Stomach (tissue), 9 donors: ENCODE measurements around the gene PPP2R3A. TPM values are rescaled to one million over a fixed set of nuclear protein-coding genes. Genes with fewer than 3 reads are reported as not detected.

ENCODE experiments used
- DNase-seq, 2 donors: peaks; one replicate each; pipeline versions ENCODE4 v3.0.0 to v3.0.0-alpha.2; 2013 to 2019
- H3K27ac ChIP-seq, 5 donors: fragments of 200-600 bp in 4 of 5; sonication (generic) in 4 of 5; one replicate each; pipeline ENCODE4 v1.5.1; 2013 to 2019; ENCODE audit warnings: mild to moderate bottlenecking in 1 of 5, moderate library complexity in 1 of 5
- H3K27me3 ChIP-seq, 3 donors: fragments of 200-600 bp; sonication (generic); one replicate each; pipeline ENCODE4 v1.5.1; 2017 to 2019; ENCODE audit warnings: mixed run types in 1 of 3
- H3K36me3 ChIP-seq, 4 donors: fragments of 200-600 bp; sonication (generic); 1 replicate in 3 of 4; 2 replicates in 1 of 4; pipeline ENCODE4 v1.5.1; 2016 to 2019
- H3K4me1 ChIP-seq, 4 donors: fragments of 200-600 bp; sonication (generic); one replicate each; pipeline ENCODE4 v1.5.1; 2016 to 2019
- H3K4me3 ChIP-seq, 4 donors: fragments of 200-600 bp; sonication (generic) in 3 of 4; one replicate each; pipeline ENCODE4 v1.5.1; 2016 to 2019; ENCODE audit warnings: mild to moderate bottlenecking in 1 of 4
- H3K9me3 ChIP-seq, 4 donors: fragments of 200-600 bp; sonication (generic); one replicate each; pipeline ENCODE4 v1.5.1; 2016 to 2019
- EP300 ChIP-seq: sonication (generic); formaldehyde crosslinking; IDR thresholded peaks from one replicate; pipeline ENCODE4 v1.6.1; 2017; ENCODE audit warnings: antibody characterized with exemption
- POLR2A ChIP-seq, 4 donors: fragments of 450-650 bp; IDR thresholded peaks; one replicate each; pipeline ENCODE4 v1.6.1; 2016; ENCODE audit warnings: antibody characterized with exemption in 4 of 4, control low read depth in 2 of 4, mild to moderate bottlenecking in 1 of 4, moderate library complexity in 1 of 4
- POLR2AphosphoS5 ChIP-seq, 3 donors: sonication (generic); formaldehyde crosslinking; IDR thresholded peaks; one replicate each; pipeline ENCODE4 v1.6.1; 2016; ENCODE audit warnings: antibody characterized with exemption in 3 of 3
- WGBS, 5 donors: extraction: QIAGEN DNeasy Blood & Tissue Kit in 3 of 5; methylation state at CpG; one replicate each; pipeline versions ENCODE4 v1.1.5 to v1.1.7; 2013 to 2018; 5-methylcytosine and 5-hydroxymethylcytosine counted together
- intact Hi-C: fragments of 100-400 bp; cut with DNase I; formaldehyde crosslinking; loops from one replicate; pipeline ENCODE4 v1.15.1; 2023; ENCODE audit warnings: low total_unique reads
- polyA plus RNA-seq, 3 donors: library from polyadenylated mRNA; stranded (reverse); fragments of 200-250 nt; gene quantifications; one replicate each; pipeline ENCODE4 v1.2.3, GENCODE V29; 2013
- total RNA-seq, 5 donors: library from RNA; depleted of rRNA; stranded (reverse); fragments of >200 nt; gene quantifications; one replicate each; pipeline versions ENCODE4 v1.1.0 to v1.2.3, GENCODE V29; 2014 to 2016
- TF ChIP-seq, protein P1 (sequence below), 7 experiments: fragments of 450-650 bp in 4 of 7; fragments of 200-600 bp in 3 of 7; sonication (generic) in 3 of 7; IDR thresholded peaks; one replicate each; pipeline ENCODE4 v1.5.1; 2016 to 2019; ENCODE audit warnings: antibody characterized with exemption in 7 of 7, control low read depth in 2 of 7, mild to moderate bottlenecking in 1 of 7
- donor health status: healthy with polysubstance abuse.
- donor health status: Bipolar disorder and iron deficiency.
- donor health status: healthy.

Gene PPP2R3A
- total and polyA plus RNA-seq, 8 donors: 2.8 to 51.8 (median 19.2) TPM

DNA sequence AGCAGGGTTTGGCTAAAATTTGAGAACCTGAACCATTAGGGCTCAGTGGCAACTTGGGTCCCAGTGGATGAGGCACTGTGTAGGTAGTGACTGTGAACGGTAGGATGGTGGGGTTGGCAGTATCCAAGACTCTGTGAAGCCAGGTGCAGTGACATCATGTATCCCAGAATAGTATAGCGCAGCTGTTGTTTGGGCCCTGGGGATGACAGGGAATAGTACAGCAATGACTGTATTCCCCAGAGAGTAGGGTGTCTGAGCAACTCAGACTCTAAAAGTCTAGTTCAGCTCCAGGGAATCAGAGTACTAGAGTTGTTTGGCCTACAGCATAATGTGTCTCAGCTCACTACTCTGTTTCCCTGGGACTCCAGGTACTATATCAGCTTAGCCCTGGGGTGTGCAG is 20.7 kb upstream of the PPP2R3A start:
- H3K27me3 ChIP-seq: no peaks in the 10 kb centered on the region
- no peak for TF ChIP-seq POLR2A (IDR thresholded peaks at IDR 0.05)
- TF ChIP-seq, protein P1, sequence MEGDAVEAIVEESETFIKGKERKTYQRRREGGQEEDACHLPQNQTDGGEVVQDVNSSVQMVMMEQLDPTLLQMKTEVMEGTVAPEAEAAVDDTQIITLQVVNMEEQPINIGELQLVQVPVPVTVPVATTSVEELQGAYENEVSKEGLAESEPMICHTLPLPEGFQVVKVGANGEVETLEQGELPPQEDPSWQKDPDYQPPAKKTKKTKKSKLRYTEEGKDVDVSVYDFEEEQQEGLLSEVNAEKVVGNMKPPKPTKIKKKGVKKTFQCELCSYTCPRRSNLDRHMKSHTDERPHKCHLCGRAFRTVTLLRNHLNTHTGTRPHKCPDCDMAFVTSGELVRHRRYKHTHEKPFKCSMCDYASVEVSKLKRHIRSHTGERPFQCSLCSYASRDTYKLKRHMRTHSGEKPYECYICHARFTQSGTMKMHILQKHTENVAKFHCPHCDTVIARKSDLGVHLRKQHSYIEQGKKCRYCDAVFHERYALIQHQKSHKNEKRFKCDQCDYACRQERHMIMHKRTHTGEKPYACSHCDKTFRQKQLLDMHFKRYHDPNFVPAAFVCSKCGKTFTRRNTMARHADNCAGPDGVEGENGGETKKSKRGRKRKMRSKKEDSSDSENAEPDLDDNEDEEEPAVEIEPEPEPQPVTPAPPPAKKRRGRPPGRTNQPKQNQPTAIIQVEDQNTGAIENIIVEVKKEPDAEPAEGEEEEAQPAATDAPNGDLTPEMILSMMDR (IDR thresholded peaks at IDR 0.05): no peak
- TF ChIP-seq POLR2AphosphoS5 (IDR thresholded peaks at IDR 0.05): no peak
- TF ChIP-seq EP300: no peak
- H3K27ac ChIP-seq: no peak overlapping the region
- DNase-seq: no peak
- H3K9me3 ChIP-seq: peaks cover 0 to 8% (median 2%) of the 10 kb centered on the region in 4 donors
- no peaks in the 10 kb centered on the region for H3K36me3 ChIP-seq
- WGBS, 5 donors: 78 to 96% (median 91%) methylated on average over 2 of the region's 2 CpGs
- H3K4me3 ChIP-seq: no peak overlapping the region
- H3K4me1 ChIP-seq: no peaks in the 10 kb centered on the region
- intact Hi-C loops: no loop called here

DNA sequence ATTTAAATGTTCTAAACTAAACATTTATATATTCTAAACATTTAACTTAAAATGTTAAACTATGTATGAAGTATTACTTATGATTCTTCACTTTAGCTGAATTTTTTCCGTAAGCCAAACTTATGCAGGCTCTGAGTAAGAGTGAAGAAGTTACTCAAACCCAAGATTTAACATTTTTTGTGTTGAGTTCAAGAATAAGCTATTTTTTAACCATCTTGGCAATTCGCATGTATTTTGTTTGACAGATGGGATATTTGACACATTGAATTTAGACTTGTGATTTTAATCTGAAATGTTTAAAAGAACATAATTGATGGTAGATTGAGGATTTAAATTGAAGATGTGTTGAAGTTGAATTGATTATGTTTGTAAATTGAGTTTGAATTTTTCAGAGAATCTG is 14.6 kb upstream of the PPP2R3A start:
- TF ChIP-seq, protein P1 (IDR thresholded peaks at IDR 0.05): no peak
- TF ChIP-seq POLR2A (IDR thresholded peaks at IDR 0.05): no peak
- no peak for TF ChIP-seq EP300
- no peak for TF ChIP-seq POLR2AphosphoS5 (IDR thresholded peaks at IDR 0.05)
- Histone ChIP-seq H3K4me1 (no peaks in the 10 kb centered on the region), H3K9me3 (peaks cover 0 to 7% (median 4%) of the 10 kb centered on the region in 4 donors), H3K4me3 (no peak overlapping the region), H3K27me3 (no peaks in the 10 kb centered on the region), H3K36me3 (no peaks in the 10 kb centered on the region), H3K27ac (no peak overlapping the region)
- no peak for DNase-seq
- intact Hi-C loops: no loop called here
- 64 to 82% (median 72%) methylated on average over 2 of the region's 2 CpGs for WGBS, 5 donors

- intact Hi-C loops: no loop called here
- Histone ChIP-seq H3K27me3 (peaks cover 0 to 12% (median 9%) of the 10 kb centered on the region in 3 donors), H3K36me3 (no peaks in the 10 kb centered on the region), H3K4me1 (peaks cover 14 to 47% (median 31%) of the 10 kb centered on the region in 4 donors), H3K9me3 (peaks cover 0 to 15% (median 7%) of the 10 kb centered on the region in 4 donors), H3K4me3 (no peak overlapping the region), H3K27ac (peak overlapping the region in 3 of 5 donors; percentile 56 to 98 (median 89))
- WGBS, 5 donors: 76 to 82% (median 77%) methylated on average over 1 of the region's 1 CpG
- peak in 1 of 2 donors; percentile 12 for DNase-seq
- TF ChIP-seq, protein P1 (IDR thresholded peaks at IDR 0.05): no peak
- TF ChIP-seq EP300: no peak
- no peak for TF ChIP-seq POLR2A (IDR thresholded peaks at IDR 0.05)
- no peak for TF ChIP-seq POLR2AphosphoS5 (IDR thresholded peaks at IDR 0.05)
These were observed 1.2 kb upstream of the PPP2R3A start for GRCh38 chr3:135964160-135964955.

DNA sequence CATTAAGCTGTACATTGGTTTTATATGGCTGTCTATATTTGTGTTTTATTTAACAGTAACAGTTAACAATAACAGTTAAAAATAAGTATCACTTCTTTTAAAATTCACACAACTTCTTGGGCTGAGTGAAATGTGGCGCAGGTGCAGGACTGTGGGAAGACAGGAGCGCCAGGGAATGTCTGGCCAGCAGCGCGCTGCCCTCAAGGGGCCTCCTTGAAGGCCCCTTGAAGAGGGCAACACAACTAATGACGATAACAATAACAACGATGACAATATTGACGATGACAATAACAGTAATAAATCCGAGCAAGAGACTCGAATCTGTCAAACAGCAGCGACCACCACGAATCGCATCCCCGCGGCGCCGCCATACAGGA is 411 bp upstream of the PPP2R3A start:
- TF ChIP-seq, protein P1 (IDR thresholded peaks at IDR 0.05): no peak
- no peak for TF ChIP-seq POLR2AphosphoS5 (IDR thresholded peaks at IDR 0.05)
- no peak for TF ChIP-seq POLR2A (IDR thresholded peaks at IDR 0.05)
- H3K4me1 ChIP-seq: peaks cover 14 to 54% (median 33%) of the 10 kb centered on the region in 4 donors
- intact Hi-C loops: no loop called here
- H3K27me3 ChIP-seq: peaks cover 0 to 12% (median 9%) of the 10 kb centered on the region in 3 donors
- H3K27ac ChIP-seq: peak overlapping the region; percentile 22 to 98 (median 90)
- no peaks in the 10 kb centered on the region for H3K36me3 ChIP-seq
- DNase-seq: no peak
- peaks cover 0 to 10% (median 2%) of the 10 kb centered on the region in 4 donors for H3K9me3 ChIP-seq
- 5 to 11% (median 7%) methylated on average over 16 of the region's 16 CpGs for WGBS, 5 donors
- H3K4me3 ChIP-seq: peak overlapping the region; percentile 67 to 84 (median 78)
